Measurements from ENCODE around the gene TMEM33. TPM values are rescaled to one million over a fixed set of nuclear protein-coding genes. Genes with fewer than 3 reads are reported as not detected.

The TMEM33 gene
- total and polyA plus RNA-seq, 4 donors: 20.8 to 49.0 (median 31.7) TPM

DNA sequence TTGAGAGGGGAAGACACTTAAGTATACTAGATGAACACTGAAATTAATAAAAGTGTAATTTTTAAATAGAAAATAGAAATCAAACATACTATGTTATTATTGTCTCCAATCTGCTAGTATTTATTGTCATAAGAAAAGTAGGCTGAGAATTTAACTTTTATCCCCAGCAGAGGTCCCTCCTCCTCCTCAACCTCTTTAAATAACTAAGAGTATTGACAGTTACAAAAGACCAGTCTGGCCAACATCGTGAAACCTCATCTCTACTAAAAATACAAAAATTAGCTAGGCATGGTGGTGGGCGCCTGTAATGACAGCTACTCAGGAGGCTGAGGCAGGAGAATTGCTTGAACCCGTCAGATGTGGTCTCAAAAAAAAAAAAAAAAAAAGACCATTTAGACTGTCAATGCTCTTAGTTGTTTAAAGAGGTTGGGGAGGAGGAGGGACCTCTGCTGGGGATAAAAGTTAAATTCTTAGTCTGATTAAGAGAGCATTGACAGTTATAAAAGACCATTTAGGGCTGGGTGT lies 59.3 kb downstream of the TMEM33 start:
- Histone ChIP-seq H3K9ac (ENCODE audit: low read depth in 1 of 2, low read length in 2 of 2) (no peak overlapping the region), H3K27me3 (ENCODE audit: control insufficient read depth in 4 of 4, insufficient read depth in 4 of 4, low read length in 3 of 4) (no peaks in the 10 kb centered on the region), H3K27ac (ENCODE audit: low read depth in 1 of 2, low read length in 2 of 2) (no peak overlapping the region), H3K9me3 (ENCODE audit: control insufficient read depth in 4 of 4, low read length in 3 of 4) (no peaks in the 10 kb centered on the region), H3K36me3 (ENCODE audit: control insufficient read depth in 4 of 4, insufficient read depth in 3 of 4, low read depth in 1 of 4, low read length in 3 of 4) (no peaks in the 10 kb centered on the region), H3K4me1 (ENCODE audit: control insufficient read depth in 4 of 4, insufficient read depth in 4 of 4, low read length in 3 of 4) (peaks cover 2 to 20% (median 14%) of the 10 kb centered on the region in 4 donors), H3K4me3 (ENCODE audit: low read depth in 1 of 3, low read length in 3 of 3) (no peak overlapping the region)
- no peak for DNase-seq (ENCODE audit: low spot score)
- 93% methylated on average over 3 of the region's 3 CpGs for WGBS
- TF ChIP-seq HNF4A (conservative IDR thresholded peaks at IDR 0.05): no peak
- TF ChIP-seq EGR1 (IDR thresholded peaks at IDR 0.05; ENCODE audit: low read depth in 2 of 2): no peak
- TF ChIP-seq RAD21 (IDR thresholded peaks at IDR 0.05): no peak
- TF ChIP-seq SP1 (IDR thresholded peaks at IDR 0.05): no peak
- TF ChIP-seq, protein P1, sequence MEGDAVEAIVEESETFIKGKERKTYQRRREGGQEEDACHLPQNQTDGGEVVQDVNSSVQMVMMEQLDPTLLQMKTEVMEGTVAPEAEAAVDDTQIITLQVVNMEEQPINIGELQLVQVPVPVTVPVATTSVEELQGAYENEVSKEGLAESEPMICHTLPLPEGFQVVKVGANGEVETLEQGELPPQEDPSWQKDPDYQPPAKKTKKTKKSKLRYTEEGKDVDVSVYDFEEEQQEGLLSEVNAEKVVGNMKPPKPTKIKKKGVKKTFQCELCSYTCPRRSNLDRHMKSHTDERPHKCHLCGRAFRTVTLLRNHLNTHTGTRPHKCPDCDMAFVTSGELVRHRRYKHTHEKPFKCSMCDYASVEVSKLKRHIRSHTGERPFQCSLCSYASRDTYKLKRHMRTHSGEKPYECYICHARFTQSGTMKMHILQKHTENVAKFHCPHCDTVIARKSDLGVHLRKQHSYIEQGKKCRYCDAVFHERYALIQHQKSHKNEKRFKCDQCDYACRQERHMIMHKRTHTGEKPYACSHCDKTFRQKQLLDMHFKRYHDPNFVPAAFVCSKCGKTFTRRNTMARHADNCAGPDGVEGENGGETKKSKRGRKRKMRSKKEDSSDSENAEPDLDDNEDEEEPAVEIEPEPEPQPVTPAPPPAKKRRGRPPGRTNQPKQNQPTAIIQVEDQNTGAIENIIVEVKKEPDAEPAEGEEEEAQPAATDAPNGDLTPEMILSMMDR (IDR thresholded peaks at IDR 0.05; ENCODE audit: low read depth, low read length, missing input control): no peak
- no peak for TF ChIP-seq YY1 (IDR thresholded peaks at IDR 0.05)
- TF ChIP-seq, protein P2, sequence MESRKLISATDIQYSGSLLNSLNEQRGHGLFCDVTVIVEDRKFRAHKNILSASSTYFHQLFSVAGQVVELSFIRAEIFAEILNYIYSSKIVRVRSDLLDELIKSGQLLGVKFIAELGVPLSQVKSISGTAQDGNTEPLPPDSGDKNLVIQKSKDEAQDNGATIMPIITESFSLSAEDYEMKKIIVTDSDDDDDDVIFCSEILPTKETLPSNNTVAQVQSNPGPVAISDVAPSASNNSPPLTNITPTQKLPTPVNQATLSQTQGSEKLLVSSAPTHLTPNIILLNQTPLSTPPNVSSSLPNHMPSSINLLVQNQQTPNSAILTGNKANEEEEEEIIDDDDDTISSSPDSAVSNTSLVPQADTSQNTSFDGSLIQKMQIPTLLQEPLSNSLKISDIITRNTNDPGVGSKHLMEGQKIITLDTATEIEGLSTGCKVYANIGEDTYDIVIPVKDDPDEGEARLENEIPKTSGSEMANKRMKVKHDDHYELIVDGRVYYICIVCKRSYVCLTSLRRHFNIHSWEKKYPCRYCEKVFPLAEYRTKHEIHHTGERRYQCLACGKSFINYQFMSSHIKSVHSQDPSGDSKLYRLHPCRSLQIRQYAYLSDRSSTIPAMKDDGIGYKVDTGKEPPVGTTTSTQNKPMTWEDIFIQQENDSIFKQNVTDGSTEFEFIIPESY (IDR thresholded peaks at IDR 0.05): no peak
- TF ChIP-seq, protein P3, sequence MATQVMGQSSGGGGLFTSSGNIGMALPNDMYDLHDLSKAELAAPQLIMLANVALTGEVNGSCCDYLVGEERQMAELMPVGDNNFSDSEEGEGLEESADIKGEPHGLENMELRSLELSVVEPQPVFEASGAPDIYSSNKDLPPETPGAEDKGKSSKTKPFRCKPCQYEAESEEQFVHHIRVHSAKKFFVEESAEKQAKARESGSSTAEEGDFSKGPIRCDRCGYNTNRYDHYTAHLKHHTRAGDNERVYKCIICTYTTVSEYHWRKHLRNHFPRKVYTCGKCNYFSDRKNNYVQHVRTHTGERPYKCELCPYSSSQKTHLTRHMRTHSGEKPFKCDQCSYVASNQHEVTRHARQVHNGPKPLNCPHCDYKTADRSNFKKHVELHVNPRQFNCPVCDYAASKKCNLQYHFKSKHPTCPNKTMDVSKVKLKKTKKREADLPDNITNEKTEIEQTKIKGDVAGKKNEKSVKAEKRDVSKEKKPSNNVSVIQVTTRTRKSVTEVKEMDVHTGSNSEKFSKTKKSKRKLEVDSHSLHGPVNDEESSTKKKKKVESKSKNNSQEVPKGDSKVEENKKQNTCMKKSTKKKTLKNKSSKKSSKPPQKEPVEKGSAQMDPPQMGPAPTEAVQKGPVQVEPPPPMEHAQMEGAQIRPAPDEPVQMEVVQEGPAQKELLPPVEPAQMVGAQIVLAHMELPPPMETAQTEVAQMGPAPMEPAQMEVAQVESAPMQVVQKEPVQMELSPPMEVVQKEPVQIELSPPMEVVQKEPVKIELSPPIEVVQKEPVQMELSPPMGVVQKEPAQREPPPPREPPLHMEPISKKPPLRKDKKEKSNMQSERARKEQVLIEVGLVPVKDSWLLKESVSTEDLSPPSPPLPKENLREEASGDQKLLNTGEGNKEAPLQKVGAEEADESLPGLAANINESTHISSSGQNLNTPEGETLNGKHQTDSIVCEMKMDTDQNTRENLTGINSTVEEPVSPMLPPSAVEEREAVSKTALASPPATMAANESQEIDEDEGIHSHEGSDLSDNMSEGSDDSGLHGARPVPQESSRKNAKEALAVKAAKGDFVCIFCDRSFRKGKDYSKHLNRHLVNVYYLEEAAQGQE (IDR thresholded peaks at IDR 0.05): no peak
- TF ChIP-seq FOXA2 (IDR thresholded peaks at IDR 0.05): no peak
- TF ChIP-seq, protein P4, sequence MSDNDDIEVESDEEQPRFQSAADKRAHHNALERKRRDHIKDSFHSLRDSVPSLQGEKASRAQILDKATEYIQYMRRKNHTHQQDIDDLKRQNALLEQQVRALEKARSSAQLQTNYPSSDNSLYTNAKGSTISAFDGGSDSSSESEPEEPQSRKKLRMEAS (IDR thresholded peaks at IDR 0.05): no peak
- TF ChIP-seq GABPA (IDR thresholded peaks at IDR 0.05 in 1 of 2, conservative IDR thresholded peaks at IDR 0.05 in 1 of 2): no peak

DNA sequence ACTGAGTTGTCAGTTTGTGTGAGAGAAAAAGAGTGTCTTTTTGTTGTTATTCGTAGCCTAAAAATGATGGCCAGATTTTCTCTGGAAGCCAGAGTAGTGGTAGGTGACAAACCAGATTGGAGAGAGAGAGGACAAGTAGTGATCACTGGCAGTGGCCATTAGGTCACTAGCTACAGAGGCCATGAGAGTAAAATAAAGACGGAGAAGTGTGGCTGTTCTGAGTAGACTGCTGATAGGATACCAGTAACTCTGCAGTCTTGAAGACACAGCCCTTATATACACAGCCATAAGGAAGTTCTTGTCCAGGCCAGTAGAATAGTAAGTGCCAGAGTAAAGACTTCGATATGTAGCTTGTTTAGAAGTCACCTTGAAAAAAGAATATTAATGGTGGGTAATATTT lies 62.8 kb downstream of the TMEM33 start:
- no peak overlapping the region for H3K4me3 ChIP-seq (ENCODE audit: low read depth in 1 of 3, low read length in 3 of 3)
- H3K36me3 ChIP-seq (ENCODE audit: control insufficient read depth in 4 of 4, insufficient read depth in 3 of 4, low read depth in 1 of 4, low read length in 3 of 4): peaks cover 0 to 2% (median 0%) of the 10 kb centered on the region in 4 donors
- TF ChIP-seq JUND (IDR thresholded peaks at IDR 0.05): no peak
- TF ChIP-seq EGR1 (IDR thresholded peaks at IDR 0.05; ENCODE audit: low read depth in 2 of 2): no peak
- TF ChIP-seq, protein P5, sequence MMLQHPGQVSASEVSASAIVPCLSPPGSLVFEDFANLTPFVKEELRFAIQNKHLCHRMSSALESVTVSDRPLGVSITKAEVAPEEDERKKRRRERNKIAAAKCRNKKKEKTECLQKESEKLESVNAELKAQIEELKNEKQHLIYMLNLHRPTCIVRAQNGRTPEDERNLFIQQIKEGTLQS (IDR thresholded peaks at IDR 0.05): no peak
- TF ChIP-seq, protein P1 (IDR thresholded peaks at IDR 0.05; ENCODE audit: low read depth, low read length, missing input control): no peak
- TF ChIP-seq NR2F2 (IDR thresholded peaks at IDR 0.05): no peak
- H3K27me3 ChIP-seq (ENCODE audit: control insufficient read depth in 4 of 4, insufficient read depth in 4 of 4, low read length in 3 of 4): no peaks in the 10 kb centered on the region
- H3K4me1 ChIP-seq (ENCODE audit: control insufficient read depth in 4 of 4, insufficient read depth in 4 of 4, low read length in 3 of 4): no peaks in the 10 kb centered on the region
- no peak for DNase-seq (ENCODE audit: low spot score)
- no peak overlapping the region for H3K27ac ChIP-seq (ENCODE audit: low read depth in 1 of 2, low read length in 2 of 2)
- WGBS: 94% methylated on average over 3 of the region's 3 CpGs
- no peaks in the 10 kb centered on the region for H3K9me3 ChIP-seq (ENCODE audit: control insufficient read depth in 4 of 4, low read length in 3 of 4)
- H3K9ac ChIP-seq (ENCODE audit: low read depth in 1 of 2, low read length in 2 of 2): no peak overlapping the region
